ENCODE data around the gene SMC5.

SMC5 gene

GRCh38 chr9:70297141-70297540 is 38.4 kb downstream of the SMC5 start:
- no peak overlapping the region for H3K4me3 ChIP-seq (ENCODE audit: control insufficient read depth, low read depth, low read length)
- no peak for TF ChIP-seq CTCF (IDR thresholded peaks at IDR 0.05; ENCODE audit: control insufficient read depth, insufficient read depth, low read depth, low read length, missing control alignments)
- no peak for DNase-seq (ENCODE audit: low read depth)

DNA sequence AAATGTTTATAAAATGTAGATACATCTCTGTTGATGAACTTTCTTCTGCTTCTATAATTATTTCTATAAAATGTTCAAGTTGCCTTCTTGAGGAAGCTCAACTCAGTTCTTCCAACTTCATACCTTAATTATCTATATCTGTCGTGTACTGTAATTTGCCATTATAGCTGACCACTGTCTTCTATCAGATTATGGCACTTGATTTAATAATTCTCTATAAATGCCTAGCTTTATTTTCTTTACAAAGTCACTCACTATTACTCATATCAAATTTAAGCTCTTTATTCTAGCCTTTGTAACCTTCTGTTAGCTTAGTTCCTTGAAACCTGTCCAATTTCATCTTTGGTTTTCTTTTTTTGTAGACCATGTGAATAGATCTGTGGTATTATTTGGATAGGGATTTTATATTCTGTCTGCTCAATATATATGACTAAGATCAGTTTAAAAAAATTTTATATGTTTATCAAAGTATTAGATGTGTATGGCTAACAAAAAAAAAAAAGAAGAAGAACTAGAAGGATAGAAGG is 39.5 kb downstream of the SMC5 start:
- DNase-seq (ENCODE audit: low read depth) = no peak
- no peak overlapping the region for H3K4me3 ChIP-seq (ENCODE audit: control insufficient read depth, low read depth, low read length)
- no peak for TF ChIP-seq CTCF (IDR thresholded peaks at IDR 0.05; ENCODE audit: control insufficient read depth, insufficient read depth, low read depth, low read length, missing control alignments)

DNA sequence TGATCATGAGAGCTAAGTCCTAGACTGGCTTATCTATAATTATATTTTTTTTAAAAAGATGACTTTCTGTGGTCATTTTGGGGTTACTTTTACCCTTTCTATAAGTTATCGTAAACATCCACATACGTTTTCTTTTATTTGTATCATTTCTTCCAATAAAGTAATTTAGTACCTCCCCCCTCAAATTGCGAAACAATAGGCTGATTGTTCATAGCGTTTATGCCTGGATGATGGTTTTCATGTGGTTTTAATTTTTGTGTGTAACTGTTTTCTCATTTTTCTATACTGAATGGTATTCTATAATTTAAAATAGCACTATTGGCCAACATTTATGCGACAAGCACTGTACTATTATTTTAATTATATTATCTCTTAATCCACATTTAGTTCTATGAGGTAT is 44.5 kb downstream of the SMC5 start:
- no peak for DNase-seq (ENCODE audit: low read depth)
- H3K4me3 ChIP-seq (ENCODE audit: control insufficient read depth, low read depth, low read length) = no peak overlapping the region
- TF ChIP-seq CTCF (IDR thresholded peaks at IDR 0.05; ENCODE audit: control insufficient read depth, insufficient read depth, low read depth, low read length, missing control alignments) = no peak

- TF ChIP-seq CTCF (IDR thresholded peaks at IDR 0.05; ENCODE audit: control insufficient read depth, insufficient read depth, low read depth, low read length, missing control alignments) = no peak
- no peak for DNase-seq (ENCODE audit: low read depth)
Observed at GRCh38 chr9:70304810-70305209, 46.0 kb downstream of the SMC5 start.

GRCh38 chr9:70315389-70315788 is 56.6 kb downstream of the SMC5 start:
- no peak overlapping the region for H3K4me3 ChIP-seq (ENCODE audit: control insufficient read depth, low read depth, low read length)
- DNase-seq (ENCODE audit: low read depth) = no peak
- TF ChIP-seq CTCF (IDR thresholded peaks at IDR 0.05; ENCODE audit: control insufficient read depth, insufficient read depth, low read depth, low read length, missing control alignments) = no peak

More at GRCh38 chr9:70304810-70305209, 46.0 kb downstream of the SMC5 start:
- no peak overlapping the region for H3K4me3 ChIP-seq (ENCODE audit: control insufficient read depth, low read depth, low read length)

DNA sequence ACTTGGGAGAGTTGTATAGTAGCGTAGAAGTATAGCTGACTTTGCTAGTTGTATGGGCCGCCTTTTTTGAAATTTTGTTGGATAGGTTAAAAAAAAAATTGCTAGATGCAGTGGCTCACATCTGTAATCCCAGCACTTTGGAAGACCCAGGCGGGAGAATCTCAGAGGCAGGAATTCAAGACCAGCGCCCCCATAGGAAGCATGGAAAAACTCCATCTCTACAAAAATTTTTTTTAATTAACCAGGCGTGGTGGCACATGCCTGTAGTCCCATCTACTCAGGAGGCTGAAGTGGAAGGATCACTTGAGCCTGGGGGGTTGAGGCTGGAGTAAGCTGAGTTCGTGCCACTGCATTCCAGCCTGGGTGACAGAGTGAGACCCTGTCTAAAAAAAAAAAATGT is 59.2 kb downstream of the SMC5 start:
- TF ChIP-seq CTCF (IDR thresholded peaks at IDR 0.05; ENCODE audit: control insufficient read depth, insufficient read depth, low read depth, low read length, missing control alignments) = no peak
- DNase-seq (ENCODE audit: low read depth) = no peak
- H3K4me3 ChIP-seq (ENCODE audit: control insufficient read depth, low read depth, low read length) = no peak overlapping the region

DNA sequence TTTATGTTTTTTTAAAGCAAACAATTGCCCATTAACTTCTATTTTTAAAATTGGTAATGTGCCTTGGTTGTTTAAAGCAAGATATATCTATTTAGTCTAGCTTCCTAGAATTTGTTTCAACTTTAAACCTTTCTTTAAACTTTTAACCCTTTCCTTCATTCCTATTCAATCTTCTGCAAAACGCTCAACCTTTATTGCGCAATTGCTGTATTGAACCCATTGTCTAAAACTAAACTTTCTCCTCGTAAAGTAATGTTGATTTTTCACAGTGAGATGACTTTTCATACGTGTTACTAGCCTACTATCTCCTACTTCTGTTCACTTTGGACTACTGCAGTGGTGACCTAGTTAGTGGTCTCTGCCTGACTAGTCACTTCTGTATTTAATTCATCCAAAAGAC is 63.3 kb downstream of the SMC5 start:
- DNase-seq (ENCODE audit: low read depth) = no peak
- H3K4me3 ChIP-seq (ENCODE audit: control insufficient read depth, low read depth, low read length) = no peak overlapping the region
- TF ChIP-seq CTCF (IDR thresholded peaks at IDR 0.05; ENCODE audit: control insufficient read depth, insufficient read depth, low read depth, low read length, missing control alignments) = no peak

Data from AG09309 (cell line).